ENCODE data around the gene PANX2.
"Not testable (repeated sequence)": the region's sequence is repeated elsewhere in the genome, so short reads cannot be mapped to it uniquely, and the experiment has no call there.

PANX2 gene

GRCh38 chr22:50141462-50141861 lies 29.1 kb upstream of the PANX2 start:
- DNase-seq (ENCODE audit: low read depth) = no peak
- no peak overlapping the region for H3K4me3 ChIP-seq (ENCODE audit: low read depth, low read length)
- TF ChIP-seq CTCF (IDR thresholded peaks at IDR 0.05; ENCODE audit: low read depth, low read length, missing control alignments) = no peak

GRCh38 chr22:50141891-50142363 lies 28.6 kb upstream of the PANX2 start:
- no peak for TF ChIP-seq CTCF (IDR thresholded peaks at IDR 0.05; ENCODE audit: low read depth, low read length, missing control alignments)
- H3K4me3 ChIP-seq (ENCODE audit: low read depth, low read length) = no peak overlapping the region
- no peak for DNase-seq (ENCODE audit: low read depth)

GRCh38 chr22:50143096-50143495 lies 27.4 kb upstream of the PANX2 start:
- DNase-seq (ENCODE audit: low read depth) = no peak
- H3K4me3 ChIP-seq (ENCODE audit: low read depth, low read length) = no peak overlapping the region
- no peak for TF ChIP-seq CTCF (IDR thresholded peaks at IDR 0.05; ENCODE audit: low read depth, low read length, missing control alignments)

GRCh38 chr22:50144005-50144614 lies 26.4 kb upstream of the PANX2 start:
- no peak for DNase-seq (ENCODE audit: low read depth)
- no peak overlapping the region for H3K4me3 ChIP-seq (ENCODE audit: low read depth, low read length)
- TF ChIP-seq CTCF (IDR thresholded peaks at IDR 0.05; ENCODE audit: low read depth, low read length, missing control alignments) = no peak

- no peak for TF ChIP-seq CTCF (IDR thresholded peaks at IDR 0.05; ENCODE audit: low read depth, low read length, missing control alignments)
- no peak for DNase-seq (ENCODE audit: low read depth)
- H3K4me3 ChIP-seq (ENCODE audit: low read depth, low read length) = no peak overlapping the region
Measured at GRCh38 chr22:50145721-50146438, 24.7 kb upstream of the PANX2 start.

- peak; percentile 72 for TF ChIP-seq CTCF (IDR thresholded peaks at IDR 0.05; ENCODE audit: low read depth, low read length, missing control alignments)
- no peak overlapping the region for H3K4me3 ChIP-seq (ENCODE audit: low read depth, low read length)
- no peak for DNase-seq (ENCODE audit: low read depth)
Measured at GRCh38 chr22:50146439-50147238, 23.9 kb upstream of the PANX2 start.

- not testable (repeated sequence) for H3K4me3 ChIP-seq (ENCODE audit: low read depth, low read length); DNase-seq (ENCODE audit: low read depth)
Measured at GRCh38 chr22:50147258-50148165, 23.0 kb upstream of the PANX2 start.

Measured in GM12864 (cell line).